Neural cell (in vitro differentiated cells): Measurements from ENCODE around the gene SEC24D.
"Not testable (repeated sequence)": the region's sequence is repeated elsewhere in the genome, so short reads cannot be mapped to it uniquely, and the experiment has no call there.

Experiments
- CTCF ChIP-seq: fragments of 450-650 bp; IDR thresholded peaks from 2 replicates; pipeline ENCODE4 v1.5.1; 2014; ENCODE audit warnings: antibody characterized with exemption, mild to moderate bottlenecking, moderate library complexity; ENCODE audit not compliant: poor library complexity, severe bottlenecking
- EP300 ChIP-seq: fragments of 450-650 bp; conservative IDR thresholded peaks from 2 replicates; pipeline ENCODE4 v1.6.1; 2014; ENCODE audit warnings: antibody characterized with exemption, mild to moderate bottlenecking, moderate library complexity; ENCODE audit not compliant: poor library complexity, severe bottlenecking
- EZH2 ChIP-seq: fragments of 200-600, 300-800 bp; shearing (Covaris generic), sonication (generic); IDR thresholded peaks from 2 replicates; pipeline ENCODE4 v1.6.1; 2014; ENCODE audit warnings: antibody characterized with exemption, low read length, borderline replicate concordance, mild to moderate bottlenecking; ENCODE audit not compliant: insufficient read depth, poor library complexity, severe bottlenecking
- MXI1 ChIP-seq: fragments of 450-650 bp; conservative IDR thresholded peaks from 2 replicates; pipeline ENCODE4 v1.6.1; 2014; ENCODE audit warnings: antibody characterized with exemption, mild to moderate bottlenecking; ENCODE audit not compliant: poor library complexity, severe bottlenecking
- POLR2AphosphoS5 ChIP-seq: IDR thresholded peaks from 2 replicates; pipeline ENCODE4 v1.6.1; 2012
- RAD21 ChIP-seq: fragments of 450-650 bp; conservative IDR thresholded peaks from 2 replicates; pipeline ENCODE4 v1.6.1; 2014; ENCODE audit warnings: antibody characterized with exemption, mild to moderate bottlenecking, moderate library complexity
- REST ChIP-seq: IDR thresholded peaks from 2 replicates; pipeline ENCODE4 v1.6.1; 2012; ENCODE audit warnings: borderline replicate concordance
- SMC3 ChIP-seq: fragments of 450-650 bp; conservative IDR thresholded peaks from 2 replicates; pipeline ENCODE4 v1.6.1; 2014; ENCODE audit warnings: antibody characterized with exemption, mild to moderate bottlenecking, moderate library complexity; ENCODE audit not compliant: poor library complexity
- TAF1 ChIP-seq: IDR thresholded peaks from 2 replicates; pipeline ENCODE4 v1.6.1; 2012; ENCODE audit warnings: low read depth

- TF ChIP-seq CTCF, POLR2AphosphoS5, EP300, EZH2, MXI1, TAF1, SMC3, RAD21, REST: not testable (repeated sequence)
These were observed 53.0 kb downstream of the SEC24D start for GRCh38 chr4:118782886-118783285.
